Hepatocyte (in vitro differentiated cells): ENCODE data around the gene LAMC2. TPM values are rescaled to one million over a fixed set of nuclear protein-coding genes. Genes with fewer than 3 reads are reported as not detected.

ENCODE experiments used
- DNase-seq: peaks from one replicate; pipeline ENCODE4 v3.0.0-alpha.2; 2016; ENCODE audit warnings: low spot score
- H2AFZ ChIP-seq: fragments of 200-600 bp; sonication (generic); 2 replicates; pipeline ENCODE4 v1.6.0; 2016; ENCODE audit warnings: antibody characterized with exemption, mild to moderate bottlenecking
- H3K27ac ChIP-seq: fragments of 200-600 bp; sonication (generic); 2 replicates; pipeline ENCODE4 v1.5.1; 2016; ENCODE audit warnings: mild to moderate bottlenecking
- H3K27me3 ChIP-seq: fragments of 200-600 bp; sonication (generic); 2 replicates; pipeline ENCODE4 v1.6.1; 2016
- H3K36me3 ChIP-seq: fragments of 200-600 bp; sonication (generic); replicated peaks from 2 replicates; pipeline ENCODE4 v1.5.1; 2016; ENCODE audit warnings: low read depth; ENCODE audit not compliant: insufficient read depth
- H3K4me1 ChIP-seq: fragments of 200-600 bp; sonication (generic); 2 replicates; pipeline ENCODE4 v1.5.1; 2016; ENCODE audit warnings: mild to moderate bottlenecking, moderate library complexity; ENCODE audit not compliant: insufficient read depth
- H3K4me2 ChIP-seq: fragments of 200-600 bp; sonication (generic); 2 replicates; pipeline ENCODE4 v1.6.0; 2016
- H3K4me3 ChIP-seq: fragments of 200-600 bp; sonication (generic); 2 replicates; pipeline ENCODE4 v1.5.1; 2016; ENCODE audit warnings: mild to moderate bottlenecking
- H3K79me2 ChIP-seq: fragments of 200-600 bp; sonication (generic); 2 replicates; pipeline ENCODE4 v1.6.0; 2017; ENCODE audit warnings: mild to moderate bottlenecking
- H3K9me2 ChIP-seq: fragments of 200-600 bp; sonication (generic); replicated peaks from 2 replicates; pipeline ENCODE4 v1.6.0; 2017; ENCODE audit warnings: mild to moderate bottlenecking; ENCODE audit not compliant: insufficient read depth
- H3K9me3 ChIP-seq: fragments of 200-600 bp; sonication (generic); 2 replicates; pipeline ENCODE4 v1.5.1; 2016; ENCODE audit warnings: low read depth, mild to moderate bottlenecking
- H4K20me1 ChIP-seq: fragments of 200-600 bp; sonication (generic); 2 replicates; pipeline ENCODE4 v1.6.0; 2016; ENCODE audit warnings: mild to moderate bottlenecking; ENCODE audit not compliant: insufficient read depth, poor library complexity, severe bottlenecking
- CTCF ChIP-seq: fragments of 200-600 bp; sonication (generic); IDR thresholded peaks from 2 replicates; pipeline ENCODE4 v1.5.1; 2016; ENCODE audit warnings: antibody characterized with exemption, mild to moderate bottlenecking; ENCODE audit not compliant: poor library complexity
- EZH2 ChIP-seq: fragments of 200-600 bp; sonication (generic); IDR thresholded peaks from 2 replicates; pipeline ENCODE4 v1.6.1; 2016; ENCODE audit warnings: antibody characterized with exemption, mild to moderate bottlenecking, borderline replicate concordance
- EZH2phosphoT487 ChIP-seq: fragments of 200-600 bp; sonication (generic); IDR thresholded peaks from one replicate; pipeline ENCODE4 v1.6.1; 2018; ENCODE audit warnings: antibody characterized with exemption, mild to moderate bottlenecking, low read depth, moderate library complexity; ENCODE audit not compliant: unreplicated experiment, severe bottlenecking
- WGBS: methylation state at CpG from one replicate; pipeline ENCODE4 v1.1.6; 2016; ENCODE audit warnings: low lambda C conversion rate; ENCODE audit errors: missing lambda C conversion rate; 5-methylcytosine and 5-hydroxymethylcytosine counted together
- polyA plus RNA-seq: library from polyadenylated mRNA; unstranded; fragments of >200 nt; fragmentation: Nextera tagmentation; extraction: Ambion mirVana; gene quantifications from 2 replicates; pipeline ENCODE4 v1.2.1, GENCODE V29; 2016
- total RNA-seq: library from RNA; depleted of rRNA; stranded (reverse); fragments of >200 nt; gene quantifications from 2 replicates; pipeline ENCODE4 v1.2.3, GENCODE V29; 2014

LAMC2 gene
- total and polyA plus RNA-seq, 2 experiments from 2014 or later: 45.3 to 76.3 TPM

GRCh38 chr1:183290628-183291027, 104.6 kb downstream of the LAMC2 start:
- no peak for DNase-seq
- Histone ChIP-seq H2AFZ (no peak overlapping the region), H3K4me2 (no peak overlapping the region), H3K4me3 (no peak overlapping the region), H3K79me2 (no peaks in the 10 kb centered on the region), H3K9me2 (no peaks in the 10 kb centered on the region), H3K27ac (no peak overlapping the region), H3K4me1 (peaks cover 4% of the 10 kb centered on the region), H4K20me1 (no peaks in the 10 kb centered on the region), H3K9me3 (no peaks in the 10 kb centered on the region), H3K36me3 (no peaks in the 10 kb centered on the region), H3K27me3 (no peaks in the 10 kb centered on the region)
- 83% methylated on average over 6 of the region's 6 CpGs for WGBS
- TF ChIP-seq EZH2phosphoT487 (no peak), EZH2 (no peak), CTCF (no peak)

- no peak for DNase-seq
- Histone ChIP-seq H3K79me2 (no peaks in the 10 kb centered on the region), H2AFZ (no peak overlapping the region), H3K27ac (no peak overlapping the region), H3K4me1 (peaks cover 4% of the 10 kb centered on the region), H3K9me2 (no peaks in the 10 kb centered on the region), H3K27me3 (no peaks in the 10 kb centered on the region), H3K4me2 (no peak overlapping the region), H4K20me1 (no peaks in the 10 kb centered on the region), H3K36me3 (no peaks in the 10 kb centered on the region), H3K9me3 (no peaks in the 10 kb centered on the region), H3K4me3 (no peak overlapping the region)
- WGBS: 83% methylated on average over 5 of the region's 5 CpGs
- TF ChIP-seq EZH2phosphoT487 (no peak), CTCF (no peak), EZH2 (no peak)
Observed at GRCh38 chr1:183291216-183291762, 105.2 kb downstream of the LAMC2 start.

GRCh38 chr1:183291802-183292514, 105.9 kb downstream of the LAMC2 start:
- no peaks in the 10 kb centered on the region for H4K20me1 ChIP-seq
- WGBS: 63% methylated on average over 11 of the region's 11 CpGs
- H3K27me3 ChIP-seq: no peaks in the 10 kb centered on the region
- no peaks in the 10 kb centered on the region for H3K79me2 ChIP-seq
- DNase-seq: peak; percentile 45
- no peaks in the 10 kb centered on the region for H3K9me2 ChIP-seq
- no peak overlapping the region for H3K4me2 ChIP-seq
- no peak overlapping the region for H3K27ac ChIP-seq
- H3K9me3 ChIP-seq: no peaks in the 10 kb centered on the region
- H3K4me1 ChIP-seq: peaks cover 4% of the 10 kb centered on the region
- TF ChIP-seq EZH2: no peak
- no peak for TF ChIP-seq CTCF
- TF ChIP-seq EZH2phosphoT487: no peak
- H2AFZ ChIP-seq: no peak overlapping the region
- no peak overlapping the region for H3K4me3 ChIP-seq
- no peaks in the 10 kb centered on the region for H3K36me3 ChIP-seq
